CD4-positive, alpha-beta T cell (primary cell): ENCODE results near the gene TAS1R1. TPM values are rescaled to one million over a fixed set of nuclear protein-coding genes. Genes with fewer than 3 reads are reported as not detected.

ENCODE experiments used
- ATAC-seq: fragments of 200-7000 bp; cut with Tn5 transposase; one replicate; pipeline ENCODE4 v1.10.0; 2022; ENCODE audit warnings: mild to moderate bottlenecking; ENCODE audit not compliant: poor library complexity
- CTCF ChIA-PET: fragments of 350-600 bp; sonication (Branson Sonifier 250); formaldehyde crosslinking; loops from one replicate; lab custom pipeline; 2021; ENCODE audit warnings: antibody characterized with exemption, inconsistent platforms; lab: Charles Lee
- POLR2A ChIA-PET: fragments of 350-600 bp; sonication (Branson Sonifier 250); formaldehyde crosslinking; loops from one replicate; lab custom pipeline; 2021; ENCODE audit warnings: antibody characterized with exemption, inconsistent platforms; lab: Charles Lee
- DNase-seq, 14 experiments: peaks; one replicate each; pipeline ENCODE4 v3.0.0-alpha.2; 2013 to 2020; ENCODE audit warnings: mixed read lengths in 2 of 14
- H3K27ac ChIP-seq, 2 donors: one replicate each; pipeline versions ENCODE4 v1.5.1 to v1.7.0; 2013; ENCODE audit warnings: low read length in 2 of 2, low read depth in 1 of 2, mild to moderate bottlenecking in 1 of 2
- H3K27me3 ChIP-seq, 2 experiments: 1 replicate in 1 of 2; 2 replicates in 1 of 2; pipeline versions ENCODE4 v1.6.1 to v1.7.0; 2013; ENCODE audit warnings: low read length in 2 of 2, control low read depth in 1 of 2, mild to moderate bottlenecking in 1 of 2, moderate library complexity in 1 of 2; ENCODE audit not compliant: insufficient read depth in 2 of 2, control insufficient read depth in 1 of 2
- H3K36me3 ChIP-seq: one replicate; pipeline ENCODE4 v1.6.1; 2013; ENCODE audit warnings: low read length, control low read depth; ENCODE audit not compliant: insufficient read depth
- H3K4me1 ChIP-seq: one replicate; pipeline ENCODE4 v1.6.1; 2013; ENCODE audit warnings: low read length, control low read depth; ENCODE audit not compliant: insufficient read depth
- H3K4me3 ChIP-seq: one replicate; pipeline ENCODE4 v1.5.1; 2013; ENCODE audit warnings: mild to moderate bottlenecking, low read length, moderate library complexity
- H3K9me3 ChIP-seq, 2 experiments: 1 replicate in 1 of 2; 2 replicates in 1 of 2; pipeline versions ENCODE4 v1.6.1 to v1.7.0; 2013; ENCODE audit warnings: low read length in 2 of 2, mild to moderate bottlenecking in 2 of 2, control low read depth in 1 of 2, moderate library complexity in 1 of 2; ENCODE audit not compliant: control insufficient read depth in 1 of 2, insufficient read depth in 1 of 2
- H3K27ac Mint-ChIP-seq: one replicate; pipeline ENCODE4 v1.8.0; 2020; ENCODE audit warnings: mixed read lengths
- H3K27me3 Mint-ChIP-seq: one replicate; pipeline ENCODE4 v1.8.0; 2021; ENCODE audit warnings: mixed read lengths
- H3K36me3 Mint-ChIP-seq: one replicate; pipeline ENCODE4 v1.8.0; 2021; ENCODE audit warnings: low read depth, mixed read lengths
- H3K4me1 Mint-ChIP-seq: one replicate; pipeline ENCODE4 v1.8.0; 2021; ENCODE audit warnings: low read depth, mixed read lengths
- H3K4me3 Mint-ChIP-seq: one replicate; pipeline ENCODE4 v1.8.0; 2020; ENCODE audit warnings: mild to moderate bottlenecking, mixed read lengths
- H3K9me3 Mint-ChIP-seq: one replicate; pipeline ENCODE4 v1.8.0; 2020; ENCODE audit warnings: mixed read lengths
- intact Hi-C, 2 experiments: fragments of 100-400 bp; cut with DNase I in 1 of 2; cut with micrococcal nuclease in 1 of 2; formaldehyde crosslinking; loops; one replicate each; pipeline versions ENCODE4 v1.15.1 to v1.9.0; 2023 to 2025; cut with DNase I, micrococcal nuclease
- total RNA-seq, 174 experiments: library from RNA in 2 of 174; stranded (reverse) in 2 of 174; gene quantifications; one replicate each; pipeline ENCODE4 v1.2.3 and lab custom pipeline; 2021 to 2026
- TF ChIP-seq, protein P1 (sequence below): fragments of 200-600 bp; IDR thresholded peaks from one replicate; pipeline ENCODE4 v1.8.0; 2022; ENCODE audit warnings: antibody characterized with exemption, mild to moderate bottlenecking

The TAS1R1 gene
- total RNA-seq, 2 experiments from 2014 or later, result not detected

DNA sequence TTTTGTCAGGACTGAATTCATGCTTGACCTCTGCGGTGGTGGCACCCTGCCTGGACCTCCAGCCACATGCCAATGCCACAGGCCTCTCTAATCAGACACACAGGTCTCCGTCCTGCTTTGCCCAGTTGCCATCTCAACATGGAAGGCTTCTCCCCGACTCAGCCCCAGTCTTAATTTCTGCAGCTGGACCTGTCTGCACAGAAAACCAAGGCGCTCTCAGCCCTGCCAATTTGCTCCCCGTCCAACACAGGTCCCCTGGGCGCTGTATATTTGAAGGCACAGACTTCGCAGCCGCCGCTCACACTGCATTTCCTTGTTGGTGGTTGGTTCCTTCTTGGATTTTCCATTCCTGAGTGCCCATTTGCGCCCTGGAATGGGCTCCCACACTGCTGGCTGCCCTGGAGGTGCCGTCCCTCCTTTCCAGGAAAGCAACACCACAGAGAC, 35.6 kb upstream of the TAS1R1 start:
- H3K9me3 Mint-ChIP-seq, result no peaks in the 10 kb centered on the region
- Histone ChIP-seq H3K27me3 (no peaks in the 10 kb centered on the region), H3K36me3 (peaks cover 8% of the 10 kb centered on the region), H3K27ac (no peak overlapping the region), H3K4me1 (no peaks in the 10 kb centered on the region), H3K4me3 (no peak overlapping the region), H3K9me3 (no peaks in the 10 kb centered on the region)
- intact Hi-C loops, result no loop called here
- no peaks in the 10 kb centered on the region for H3K4me1 Mint-ChIP-seq
- TF ChIP-seq, protein P1, sequence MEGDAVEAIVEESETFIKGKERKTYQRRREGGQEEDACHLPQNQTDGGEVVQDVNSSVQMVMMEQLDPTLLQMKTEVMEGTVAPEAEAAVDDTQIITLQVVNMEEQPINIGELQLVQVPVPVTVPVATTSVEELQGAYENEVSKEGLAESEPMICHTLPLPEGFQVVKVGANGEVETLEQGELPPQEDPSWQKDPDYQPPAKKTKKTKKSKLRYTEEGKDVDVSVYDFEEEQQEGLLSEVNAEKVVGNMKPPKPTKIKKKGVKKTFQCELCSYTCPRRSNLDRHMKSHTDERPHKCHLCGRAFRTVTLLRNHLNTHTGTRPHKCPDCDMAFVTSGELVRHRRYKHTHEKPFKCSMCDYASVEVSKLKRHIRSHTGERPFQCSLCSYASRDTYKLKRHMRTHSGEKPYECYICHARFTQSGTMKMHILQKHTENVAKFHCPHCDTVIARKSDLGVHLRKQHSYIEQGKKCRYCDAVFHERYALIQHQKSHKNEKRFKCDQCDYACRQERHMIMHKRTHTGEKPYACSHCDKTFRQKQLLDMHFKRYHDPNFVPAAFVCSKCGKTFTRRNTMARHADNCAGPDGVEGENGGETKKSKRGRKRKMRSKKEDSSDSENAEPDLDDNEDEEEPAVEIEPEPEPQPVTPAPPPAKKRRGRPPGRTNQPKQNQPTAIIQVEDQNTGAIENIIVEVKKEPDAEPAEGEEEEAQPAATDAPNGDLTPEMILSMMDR, result no peak
- POLR2A ChIA-PET, result no interaction called here
- no peak overlapping the region for H3K4me3 Mint-ChIP-seq
- H3K27me3 Mint-ChIP-seq, result no peaks in the 10 kb centered on the region
- ATAC-seq (no peak), DNase-seq (no peak)
- H3K27ac Mint-ChIP-seq, result no peak overlapping the region
- peaks cover 10% of the 10 kb centered on the region for H3K36me3 Mint-ChIP-seq
- CTCF ChIA-PET, result no interaction called here

DNA sequence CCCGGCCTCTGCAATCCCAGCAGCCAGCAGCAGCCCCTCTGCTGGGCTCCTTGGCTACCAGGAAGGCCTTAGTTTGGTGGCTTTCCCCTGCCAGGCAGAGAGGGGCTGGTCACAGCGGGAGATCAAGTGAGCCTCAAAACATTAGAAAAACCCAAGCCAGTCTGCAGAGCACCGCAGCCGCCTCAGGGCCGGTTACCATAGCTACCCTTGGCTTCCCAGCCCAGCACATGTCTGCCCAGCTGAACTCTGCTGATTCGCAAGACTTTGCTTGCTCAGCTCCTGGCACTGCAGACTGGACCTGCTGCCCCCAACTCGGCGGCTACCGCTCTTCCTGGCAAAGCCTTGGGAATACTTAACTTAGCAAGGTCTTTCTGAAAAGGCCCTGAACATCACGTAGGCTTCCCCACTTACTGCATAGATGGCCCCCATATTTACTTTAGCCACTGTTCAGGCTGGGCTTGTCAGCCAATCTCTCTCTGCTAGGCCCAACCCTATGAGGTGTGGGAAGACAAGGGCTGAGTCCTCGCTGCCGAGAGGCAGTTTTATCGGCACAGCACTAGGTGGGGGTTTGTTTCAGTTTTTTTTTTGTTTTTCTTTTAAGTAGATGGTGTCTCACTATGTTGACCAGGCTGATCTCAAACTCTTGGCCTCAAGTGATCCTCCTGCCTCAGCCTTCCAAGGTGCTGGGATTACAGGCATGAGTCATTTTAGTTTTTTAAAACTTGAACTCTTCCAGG, 35.0 kb upstream of the TAS1R1 start:
- Histone ChIP-seq H3K36me3 (peaks cover 9% of the 10 kb centered on the region), H3K4me3 (no peak overlapping the region), H3K27me3 (no peaks in the 10 kb centered on the region), H3K27ac (no peak overlapping the region), H3K9me3 (no peaks in the 10 kb centered on the region), H3K4me1 (no peaks in the 10 kb centered on the region)
- no peaks in the 10 kb centered on the region for H3K4me1 Mint-ChIP-seq
- no peaks in the 10 kb centered on the region for H3K27me3 Mint-ChIP-seq
- H3K27ac Mint-ChIP-seq, result no peak overlapping the region
- no peak overlapping the region for H3K4me3 Mint-ChIP-seq
- peaks cover 11% of the 10 kb centered on the region for H3K36me3 Mint-ChIP-seq
- DNase-seq, result no peak
- ATAC-seq, result no peak
- ChIA-PET POLR2A (no interaction called here), CTCF (no interaction called here)
- H3K9me3 Mint-ChIP-seq, result no peaks in the 10 kb centered on the region
- TF ChIP-seq, protein P1, result no peak
- intact Hi-C loops, result no loop called here

DNA sequence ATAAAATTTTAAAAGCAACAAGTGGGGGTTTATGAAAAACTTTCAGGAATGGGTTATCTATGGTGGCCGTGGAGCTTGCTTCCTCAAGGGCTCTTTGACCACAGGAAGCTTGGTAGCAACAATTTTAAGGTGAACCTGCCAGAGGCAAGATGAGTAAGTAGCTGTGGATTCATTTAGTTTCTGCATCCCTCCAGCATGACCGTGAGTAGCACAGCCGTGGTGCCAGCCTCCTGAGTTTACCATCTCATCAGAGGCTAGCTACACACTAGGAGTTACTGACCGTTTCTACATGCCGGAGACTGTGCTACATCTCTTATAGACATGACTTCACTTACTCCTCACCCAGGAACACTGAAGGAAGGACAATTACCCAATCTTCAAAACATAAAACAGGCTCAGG, 33.6 kb upstream of the TAS1R1 start:
- no peaks in the 10 kb centered on the region for H3K27me3 ChIP-seq
- peaks cover 23% of the 10 kb centered on the region for H3K36me3 ChIP-seq
- intact Hi-C loops, result no loop called here
- no peak for DNase-seq
- H3K4me1 Mint-ChIP-seq, result no peaks in the 10 kb centered on the region
- POLR2A ChIA-PET, result no interaction called here
- CTCF ChIA-PET, result no interaction called here
- no peak overlapping the region for H3K4me3 Mint-ChIP-seq
- no peak overlapping the region for H3K27ac Mint-ChIP-seq
- H3K27ac ChIP-seq, result no peak overlapping the region
- H3K4me1 ChIP-seq, result no peaks in the 10 kb centered on the region
- ATAC-seq, result no peak
- no peak overlapping the region for H3K4me3 ChIP-seq
- H3K36me3 Mint-ChIP-seq, result peaks cover 26% of the 10 kb centered on the region
- no peaks in the 10 kb centered on the region for H3K27me3 Mint-ChIP-seq
- H3K9me3 Mint-ChIP-seq, result no peaks in the 10 kb centered on the region
- H3K9me3 ChIP-seq, result no peaks in the 10 kb centered on the region
- TF ChIP-seq, protein P1, result no peak
